GM18511 (cell line): ENCODE measurements around the gene ELAVL2.
A peak's percentile ranks its signal among the peaks of the same experiment; 100 is the strongest.

Experiments
- ATAC-seq: cut with Tn5 transposase; IDR thresholded peaks from one replicate; pipeline ENCODE4 v1.9.1; 2021; ENCODE audit warnings: mild to moderate bottlenecking, moderate library complexity; ENCODE audit not compliant: unreplicated experiment

The ELAVL2 gene

DNA sequence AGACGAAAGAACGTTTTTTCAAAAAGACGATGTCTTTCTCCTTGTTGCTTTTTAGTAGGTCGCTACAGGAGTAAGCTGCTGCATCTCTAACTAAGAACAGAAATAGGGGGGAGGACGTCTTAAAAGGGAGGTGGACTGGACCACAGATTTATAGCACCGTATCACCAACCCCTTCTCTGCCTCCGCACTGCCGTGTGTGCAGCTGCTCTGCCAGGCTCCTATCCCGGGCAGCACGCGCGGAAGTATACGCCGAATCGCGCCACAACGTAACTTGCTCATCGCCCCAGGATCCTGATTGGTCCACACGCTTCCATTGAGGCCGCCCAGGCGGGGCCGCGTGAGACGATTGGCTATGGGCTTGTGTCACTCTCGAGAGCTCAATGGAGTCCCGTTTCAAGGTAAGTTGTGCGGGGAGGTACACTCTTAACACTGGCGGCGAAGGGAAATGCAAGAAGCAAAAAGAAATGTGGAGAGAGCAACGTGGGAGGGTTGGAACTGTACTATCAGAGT, at the start of gene ELAVL2:
ELAVL2 (minus strand) TSS at position 121 of the 510 bp plus-strand sequence. CDS start 64,006 bp downstream, outside the sequence.
- peak; percentile 55 for ATAC-seq

DNA sequence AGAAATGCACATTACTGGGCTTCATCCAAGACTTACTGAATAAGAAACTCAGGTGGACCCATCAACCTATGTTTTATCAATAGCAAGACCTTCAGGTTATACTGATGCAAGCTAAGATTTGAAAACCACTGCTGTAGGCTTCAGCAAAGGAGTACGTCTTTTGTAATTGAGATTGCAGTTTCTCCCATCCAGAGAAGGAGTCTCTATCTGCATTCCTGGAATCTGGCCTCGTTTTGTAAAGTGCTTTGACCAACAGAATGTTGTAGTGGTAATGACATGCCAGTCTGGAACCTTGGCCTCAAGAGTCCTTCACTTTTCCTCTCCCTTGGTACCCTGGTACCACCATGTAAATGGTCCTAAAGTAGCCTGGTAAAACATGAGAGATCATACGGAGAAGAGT, 32.2 kb upstream of the ELAVL2 start:
- ATAC-seq = no peak

DNA sequence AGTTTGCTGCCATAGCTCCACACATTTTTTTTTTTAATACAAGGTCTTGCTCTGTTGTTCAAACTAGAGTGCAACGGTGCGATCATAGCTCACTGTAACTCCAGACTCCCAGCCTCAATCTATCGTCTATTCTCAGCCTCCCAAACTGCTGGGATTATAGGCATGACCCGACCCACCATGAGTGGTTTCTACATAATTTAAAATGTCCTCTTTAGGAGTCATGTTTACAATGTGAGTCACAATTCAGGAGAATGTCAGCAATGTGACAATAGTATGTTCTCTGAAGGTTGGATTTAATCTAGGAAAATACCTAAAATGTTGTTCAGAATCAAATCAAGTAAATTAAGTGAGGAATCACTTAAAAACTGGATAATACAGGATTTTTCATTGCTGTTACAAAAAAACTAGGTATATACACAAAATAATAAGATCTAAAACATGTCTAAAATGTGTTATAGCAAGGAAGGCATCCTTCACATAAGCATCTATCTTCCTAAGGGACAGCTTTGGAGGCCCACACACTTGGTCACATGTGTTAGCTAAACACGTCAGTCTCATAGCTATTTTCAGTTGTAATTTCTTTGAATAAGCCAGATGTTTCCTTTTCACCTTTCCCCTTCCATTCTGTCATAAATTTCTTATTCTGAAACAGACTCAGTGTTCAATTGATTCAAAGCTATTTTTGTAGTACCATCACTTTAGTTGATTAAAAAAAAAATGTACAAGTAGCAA, 30.0 kb upstream of the ELAVL2 start:
- ATAC-seq = no peak

DNA sequence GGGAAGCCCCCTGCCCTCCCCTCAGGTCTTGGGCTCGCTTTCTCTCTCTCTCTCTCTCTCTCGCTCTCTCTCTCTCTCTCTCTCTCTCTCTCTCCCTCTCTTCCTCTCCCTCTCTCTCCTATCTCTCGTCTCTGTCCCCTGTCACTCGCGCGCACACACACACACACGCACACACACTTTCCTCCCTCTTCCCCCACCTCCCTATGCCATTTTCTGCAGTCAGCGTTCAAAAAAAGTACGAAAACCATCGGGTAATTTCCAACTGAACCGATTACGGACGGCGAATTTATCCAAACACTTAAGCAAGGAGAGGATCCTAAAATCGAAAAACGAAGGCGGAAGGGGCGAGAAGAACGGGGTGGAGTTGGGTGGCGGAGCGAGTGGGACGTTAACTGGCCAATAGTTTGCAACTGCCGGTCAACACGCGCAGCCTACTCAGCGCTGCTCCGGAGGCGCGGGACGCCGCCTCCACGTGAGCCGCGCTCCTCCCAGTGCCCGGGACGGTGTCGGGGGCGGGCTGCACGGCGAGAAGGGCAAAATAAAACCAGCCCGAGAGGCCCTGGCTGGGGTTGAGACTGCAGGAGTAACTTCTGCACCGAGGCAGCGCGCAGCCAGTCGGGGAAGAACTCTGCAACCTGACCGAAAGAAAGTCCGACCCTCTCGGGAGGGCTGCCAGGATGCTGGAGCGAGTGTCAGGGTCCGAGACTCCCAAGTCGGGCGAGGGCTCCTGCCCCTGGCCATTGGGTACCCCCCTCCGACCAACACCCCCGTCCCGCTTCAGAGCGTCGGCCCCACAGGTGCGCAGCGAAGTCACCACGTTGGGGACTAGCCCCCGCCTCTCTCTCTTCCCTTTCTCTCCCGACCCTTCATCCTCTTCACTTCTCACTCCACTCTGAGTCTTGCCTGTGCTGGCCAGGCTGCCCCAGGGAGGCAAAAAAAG, 24.9 kb upstream of the ELAVL2 start:
- ATAC-seq = no peak

DNA sequence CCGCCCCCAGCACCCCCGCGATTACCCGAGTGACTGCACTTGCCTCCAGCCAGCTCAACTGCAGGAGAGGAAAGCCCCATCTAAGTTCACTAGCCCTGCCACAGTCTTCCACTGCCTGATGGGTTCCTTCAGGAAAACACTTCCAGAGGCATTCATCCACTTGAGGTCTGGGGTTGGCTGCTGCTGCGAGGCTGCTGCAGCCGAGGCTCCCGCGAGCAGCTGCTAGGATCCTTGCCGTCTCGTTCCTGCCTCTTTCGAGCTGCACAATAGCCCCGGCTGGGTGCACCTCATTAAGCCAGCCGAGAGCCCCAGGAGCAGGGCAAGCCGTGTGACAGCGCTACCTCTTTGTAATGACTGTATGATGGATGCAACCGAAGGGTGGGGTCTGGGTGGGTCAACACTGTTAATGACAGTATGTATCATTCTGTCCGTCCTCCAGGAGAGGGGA, 24.2 kb upstream of the ELAVL2 start:
- ATAC-seq = no peak

DNA sequence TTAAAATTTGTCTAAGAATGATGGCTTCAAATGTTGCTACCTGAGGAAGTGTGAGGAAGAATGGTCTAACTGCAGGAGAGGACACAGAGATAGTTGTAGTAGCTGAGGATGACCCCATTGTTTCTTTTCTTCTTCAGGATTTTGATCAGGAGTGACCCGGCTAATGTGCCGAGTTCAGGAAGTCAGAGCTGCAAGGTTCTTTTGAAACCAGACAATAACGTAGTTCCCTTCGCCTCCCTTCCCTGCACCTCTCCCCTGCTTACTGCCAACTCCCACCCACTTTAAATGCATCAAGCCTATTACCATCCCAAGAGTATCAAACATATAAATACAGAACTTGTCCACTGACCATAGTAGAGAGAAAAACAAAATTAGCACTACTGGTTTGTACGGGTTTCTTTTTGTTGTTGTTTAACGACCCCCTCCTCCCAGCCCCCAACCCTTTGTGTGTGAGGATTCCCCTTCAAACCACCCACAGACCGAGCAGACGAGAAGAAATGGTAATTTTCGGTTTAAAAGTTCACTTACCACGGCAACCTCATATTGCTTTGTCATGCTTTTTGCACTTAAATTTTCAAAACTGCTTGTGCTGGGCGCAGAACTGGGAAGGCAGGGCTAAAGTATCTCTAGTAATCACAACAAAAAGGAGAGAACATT, 23.5 kb upstream of the ELAVL2 start:
- ATAC-seq = no peak

DNA sequence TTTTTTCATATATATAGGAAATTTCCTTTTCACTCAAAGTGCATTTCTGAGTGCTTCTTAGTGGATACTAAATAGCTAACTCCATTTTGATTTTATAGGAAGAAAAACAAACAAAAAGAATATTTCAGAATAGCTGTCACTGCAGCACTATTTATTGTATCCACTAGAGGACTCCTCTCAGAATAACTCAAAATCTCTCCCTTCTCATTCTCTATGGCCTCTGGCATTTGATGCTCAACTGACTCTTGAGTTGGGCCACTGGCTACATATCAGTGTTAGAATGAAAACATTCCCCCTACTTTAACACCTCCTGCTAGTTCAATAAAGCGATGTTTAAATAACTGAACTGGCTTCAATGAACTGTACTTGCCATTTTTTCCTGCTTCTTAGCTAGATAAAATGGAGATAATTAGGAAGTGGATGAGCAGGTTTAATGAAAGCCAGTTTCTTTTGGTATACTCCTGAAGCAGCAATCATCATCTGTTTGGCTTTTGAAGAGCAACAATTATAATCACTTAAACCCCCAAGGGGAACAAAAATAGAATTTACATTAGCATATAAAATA, 16.6 kb upstream of the ELAVL2 start:
- no peak for ATAC-seq

DNA sequence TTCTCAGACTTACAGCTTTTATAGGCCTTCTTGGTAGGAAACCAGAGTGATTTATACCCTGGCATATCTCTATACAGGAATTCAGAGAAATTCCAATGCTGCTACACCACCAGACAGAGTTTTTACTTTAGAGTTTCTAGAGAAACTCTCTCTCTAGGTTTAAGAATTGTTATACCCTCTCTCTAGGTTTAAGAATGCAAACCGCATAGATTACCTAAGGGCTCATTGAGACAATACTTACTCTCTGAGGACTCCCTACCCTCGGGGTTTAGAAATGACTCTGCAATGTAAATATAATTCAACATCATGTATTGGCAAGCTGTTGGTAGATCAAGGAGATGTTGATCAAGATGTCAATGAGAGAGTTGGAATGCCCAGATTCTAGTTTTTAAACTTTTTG, 15.3 kb upstream of the ELAVL2 start:
- no peak for ATAC-seq

DNA sequence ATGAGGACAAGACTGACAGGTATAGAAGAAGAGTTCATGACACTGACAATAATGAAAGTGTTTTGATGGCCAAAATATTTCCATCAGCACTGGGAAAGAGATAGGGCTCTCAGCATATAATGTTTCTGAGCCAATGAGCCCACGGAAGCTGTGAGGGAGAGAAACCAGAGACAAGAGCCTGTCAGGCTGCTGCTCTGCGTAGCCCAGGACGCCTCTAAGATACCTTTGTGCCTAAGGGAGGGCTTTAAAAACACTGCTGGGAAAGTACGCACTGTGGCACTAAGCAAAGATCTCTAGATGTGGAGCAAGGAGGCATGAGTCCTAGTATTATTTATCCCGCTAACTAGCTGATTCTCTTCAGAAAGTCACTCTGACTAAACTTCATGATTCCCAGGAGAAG, 11.0 kb upstream of the ELAVL2 start:
- no peak for ATAC-seq

DNA sequence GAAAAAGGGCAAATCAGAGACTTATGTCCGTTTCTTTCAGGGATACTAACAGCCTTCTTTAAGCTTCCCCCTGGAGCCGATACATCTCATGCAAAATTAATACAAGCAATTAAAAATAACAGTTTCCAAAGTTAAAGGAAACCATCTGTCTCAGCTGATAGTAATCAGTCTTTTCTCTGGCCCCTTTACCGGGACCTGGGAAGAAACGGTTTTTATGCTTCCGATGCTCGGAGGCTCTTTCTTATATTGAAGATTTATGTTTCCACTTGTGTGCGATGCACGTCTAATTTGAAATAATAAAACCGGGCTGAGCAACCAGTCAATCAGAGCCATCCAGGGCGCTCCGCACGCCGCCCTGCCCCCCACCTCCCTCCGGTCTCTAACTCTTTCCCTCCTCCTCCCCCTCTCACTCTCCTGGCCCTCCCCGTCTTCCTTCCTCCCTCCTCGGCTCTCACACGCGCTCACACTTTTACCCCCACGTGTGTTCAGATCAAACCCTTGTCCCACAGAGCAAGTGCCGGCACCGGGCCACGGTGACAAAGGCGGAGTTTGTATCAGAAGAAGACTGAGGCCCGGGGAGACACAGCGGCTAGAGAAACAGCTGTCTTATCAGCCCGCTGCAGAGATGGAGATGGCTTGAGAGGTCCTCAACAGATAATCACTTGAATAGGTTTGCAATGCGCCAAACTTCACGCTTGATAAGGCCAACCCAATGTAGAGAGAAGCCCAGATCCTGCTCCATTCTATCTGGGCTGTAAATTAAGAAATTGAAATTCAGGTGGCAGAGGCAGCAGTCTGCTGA, 5.1 kb upstream of the ELAVL2 start:
- no peak for ATAC-seq

DNA sequence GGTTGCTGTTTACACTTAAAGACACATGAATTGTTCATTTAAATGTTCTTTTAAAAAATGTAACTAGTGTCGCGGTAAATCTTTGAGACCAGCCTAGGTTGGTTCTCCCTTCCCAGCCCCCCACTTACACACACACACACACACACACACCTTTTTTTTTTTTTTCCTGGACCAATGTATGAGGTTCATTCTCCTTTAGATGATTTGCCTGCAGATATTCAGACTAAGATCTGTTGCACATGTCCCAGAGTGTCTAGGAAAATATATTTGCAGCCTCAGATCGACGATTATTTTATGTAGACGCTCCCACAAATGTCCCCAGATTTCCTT, 4.4 kb upstream of the ELAVL2 start:
- no peak for ATAC-seq

DNA sequence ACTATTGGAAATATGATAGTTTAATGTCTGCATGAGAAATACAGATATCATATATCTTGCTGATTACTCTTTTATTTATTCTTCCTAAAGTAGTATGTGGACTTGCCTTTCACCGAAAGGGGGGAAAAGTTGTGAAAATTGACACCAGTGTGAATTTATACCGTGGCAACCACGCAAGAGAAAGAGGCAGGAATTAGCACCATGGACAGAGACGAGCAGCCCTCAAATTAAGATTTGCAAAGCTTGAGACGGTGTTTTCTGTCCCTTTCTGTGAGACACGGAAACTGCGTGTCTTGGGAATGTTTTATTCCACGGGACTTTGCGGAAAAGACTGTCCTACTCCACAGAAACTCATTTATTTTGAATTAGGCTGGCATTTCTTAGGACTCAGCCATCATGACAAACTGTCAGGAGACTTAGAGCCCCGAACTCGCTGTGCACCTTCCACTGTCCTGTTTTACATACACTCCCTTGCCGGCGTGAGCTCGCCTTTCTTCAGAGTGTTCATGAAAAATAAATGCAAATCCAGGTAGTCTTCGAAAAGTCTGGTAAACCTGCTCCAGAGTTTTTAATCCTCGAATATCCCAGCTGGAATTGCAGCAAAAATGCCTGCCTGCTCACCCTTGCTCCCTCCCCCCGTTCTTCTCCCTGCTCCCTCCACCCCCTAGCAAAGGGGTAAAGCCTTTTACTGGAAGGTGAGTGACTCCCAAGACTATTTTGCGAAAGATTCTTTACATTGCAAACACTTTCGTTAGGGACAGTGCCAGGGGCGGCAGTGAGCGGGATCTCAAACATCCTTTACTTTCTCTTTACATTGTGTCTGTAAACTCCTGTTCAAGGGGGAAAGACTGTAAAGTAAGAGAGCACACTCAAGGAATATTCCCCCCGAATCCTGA, 3.8 kb upstream of the ELAVL2 start:
- ATAC-seq = no peak

DNA sequence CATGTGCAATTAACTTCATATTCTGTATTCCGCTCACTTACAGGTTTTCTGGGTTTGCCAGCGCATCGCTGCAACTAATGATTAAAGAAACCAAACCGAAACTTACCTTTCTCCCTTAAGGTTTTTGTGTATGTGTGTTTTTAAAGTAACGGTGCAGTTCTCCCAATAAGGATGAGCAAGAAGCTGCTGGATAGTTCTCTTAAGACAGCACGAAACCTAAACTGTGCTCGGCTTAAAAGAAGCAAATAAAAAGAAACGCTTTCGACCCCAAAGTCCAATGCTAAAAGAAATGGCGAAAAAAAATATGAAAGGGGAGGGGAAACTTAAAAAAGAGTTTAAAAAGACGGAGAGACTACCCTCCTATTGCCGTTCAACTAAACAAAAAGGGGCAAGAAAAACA, 340 bp downstream of the ELAVL2 start:
- no peak for ATAC-seq

DNA sequence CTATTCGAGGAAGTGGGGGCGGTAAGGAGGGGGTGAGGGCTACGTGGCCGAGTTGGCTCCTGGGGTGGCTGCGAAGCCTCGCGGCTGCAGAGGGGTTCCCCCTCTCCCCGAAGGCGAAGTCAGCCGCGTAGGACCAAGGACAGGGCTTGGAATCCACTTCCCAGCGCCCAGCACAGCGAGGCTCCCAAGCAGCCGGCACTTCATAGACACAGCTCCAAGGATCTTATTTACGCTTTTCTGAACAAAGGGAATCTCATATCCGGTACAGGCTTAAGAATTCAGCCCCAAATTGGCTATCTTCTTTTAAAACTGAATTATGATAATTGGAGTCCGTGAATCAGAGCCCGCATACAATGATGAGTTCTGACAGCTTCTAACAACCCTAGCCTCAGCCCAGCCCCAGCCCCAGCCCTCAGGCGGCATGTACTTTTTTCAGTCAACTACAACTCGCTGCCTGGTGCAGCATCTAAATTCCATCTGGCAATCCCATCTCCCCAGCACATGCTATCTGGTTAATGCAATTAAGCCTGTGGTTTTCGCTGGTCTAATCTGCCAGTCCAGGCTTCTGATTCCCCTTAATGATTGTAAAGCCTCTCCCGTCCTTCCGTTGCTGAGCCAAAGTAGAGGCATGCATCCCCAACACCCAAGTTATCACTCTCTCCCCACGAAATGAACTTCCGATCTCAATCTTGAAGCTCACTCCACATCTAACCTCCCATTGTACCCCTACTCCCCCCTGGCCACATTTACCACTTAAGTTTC, 1.0 kb downstream of the ELAVL2 start:
- ATAC-seq = no peak

DNA sequence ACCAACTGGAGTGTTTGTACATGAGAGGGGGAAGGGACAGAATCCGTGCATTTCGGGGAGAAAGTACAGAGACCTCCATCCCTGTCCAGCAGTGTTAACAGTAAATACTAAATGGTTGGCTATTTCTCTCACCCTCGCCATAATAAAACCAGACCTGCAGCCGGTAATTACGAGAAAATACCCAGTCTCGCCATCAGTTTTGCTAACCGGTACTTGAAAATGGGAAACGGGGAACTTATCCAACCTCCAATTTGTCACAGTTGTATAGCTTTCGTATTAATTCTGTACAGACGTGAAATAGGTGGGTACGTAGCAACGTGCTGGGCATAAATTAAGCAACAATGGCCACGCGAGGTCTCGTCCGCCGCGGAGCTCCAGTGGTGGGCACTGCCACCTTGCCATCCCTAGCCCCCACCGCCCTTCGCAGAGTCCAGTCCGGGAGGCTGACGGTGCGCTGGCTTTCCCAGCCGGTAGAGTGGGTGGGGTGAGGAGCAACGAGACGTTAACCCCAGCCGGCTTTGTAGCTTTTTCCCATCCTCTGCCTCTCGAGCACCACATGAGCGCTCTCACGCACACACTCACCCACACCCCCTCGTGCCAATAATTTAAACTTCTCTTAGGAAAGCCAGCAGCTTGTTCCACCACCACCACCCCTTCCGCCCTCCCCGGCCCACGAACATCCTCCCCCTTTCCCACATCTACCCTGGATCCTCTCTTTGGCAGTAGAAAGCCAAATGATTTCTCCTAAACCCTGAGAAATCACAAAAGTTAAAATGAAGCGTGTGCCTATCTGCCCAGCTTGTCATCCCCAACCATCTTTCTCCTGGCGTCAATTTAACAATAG, 1.8 kb downstream of the ELAVL2 start:
- ATAC-seq = no peak

DNA sequence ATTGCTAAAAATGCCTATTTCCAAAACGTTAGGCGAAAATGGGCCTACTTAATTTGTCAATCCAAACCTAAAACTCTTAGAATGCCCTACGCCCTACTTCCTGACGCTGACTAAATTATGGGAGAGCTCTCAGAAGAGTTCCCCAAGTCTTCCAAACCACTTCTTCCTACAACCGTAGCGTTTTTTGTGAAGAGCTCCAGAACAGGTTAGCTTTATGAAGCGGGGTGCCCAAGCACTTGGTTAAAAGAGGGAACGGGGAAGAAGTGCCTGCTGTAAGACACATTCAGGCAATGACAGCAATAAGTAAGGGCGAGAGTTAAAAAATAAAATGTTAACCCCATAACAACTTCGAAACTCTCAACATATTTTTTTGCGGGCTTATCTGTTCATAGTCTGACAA, 2.8 kb downstream of the ELAVL2 start:
- no peak for ATAC-seq

DNA sequence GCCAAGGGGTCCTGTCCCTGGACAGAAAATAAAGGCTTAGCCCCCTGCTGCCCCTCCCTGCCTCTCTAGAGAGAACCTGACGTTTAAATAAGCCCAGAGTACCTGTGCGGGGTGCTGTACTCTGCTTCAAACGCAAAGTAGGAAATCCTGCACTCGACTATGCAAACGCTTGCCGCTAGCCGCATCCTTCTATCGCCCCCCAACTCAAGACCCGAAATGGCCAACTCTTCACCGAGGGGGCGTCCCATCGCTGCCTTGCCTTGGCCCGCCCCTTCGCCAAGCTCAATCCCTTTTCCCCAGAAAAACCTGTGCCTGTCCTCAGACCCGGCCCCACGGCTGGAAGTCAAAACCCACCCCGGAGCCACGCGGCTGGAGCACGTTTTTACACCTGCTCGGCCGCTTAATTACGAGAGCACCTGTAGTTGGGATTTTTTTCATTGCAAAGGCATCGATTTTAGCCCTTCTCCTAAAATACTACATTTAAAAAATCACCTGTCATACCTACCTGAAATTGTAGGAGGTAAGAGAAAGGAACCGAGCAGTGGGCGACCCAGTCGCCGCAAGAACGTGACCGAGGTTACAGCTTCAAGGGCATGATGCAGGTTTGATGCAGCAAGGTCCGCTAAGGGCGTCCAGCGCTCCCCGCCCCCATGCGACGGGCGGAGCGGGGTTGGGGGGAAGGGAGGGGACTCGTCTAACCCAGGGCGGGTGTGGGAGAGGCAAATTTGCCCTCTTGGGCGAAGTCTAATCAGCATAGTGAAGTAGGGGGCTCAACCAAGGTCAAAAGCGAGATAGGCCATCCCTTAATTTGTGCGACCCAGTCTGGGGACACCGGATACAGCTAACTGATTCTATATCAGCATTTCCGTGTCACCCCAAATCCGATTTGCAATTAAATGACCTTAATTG, 3.5 kb downstream of the ELAVL2 start:
- no peak for ATAC-seq
